Measurements from ENCODE around the gene MAP2.

MAP2 gene

DNA sequence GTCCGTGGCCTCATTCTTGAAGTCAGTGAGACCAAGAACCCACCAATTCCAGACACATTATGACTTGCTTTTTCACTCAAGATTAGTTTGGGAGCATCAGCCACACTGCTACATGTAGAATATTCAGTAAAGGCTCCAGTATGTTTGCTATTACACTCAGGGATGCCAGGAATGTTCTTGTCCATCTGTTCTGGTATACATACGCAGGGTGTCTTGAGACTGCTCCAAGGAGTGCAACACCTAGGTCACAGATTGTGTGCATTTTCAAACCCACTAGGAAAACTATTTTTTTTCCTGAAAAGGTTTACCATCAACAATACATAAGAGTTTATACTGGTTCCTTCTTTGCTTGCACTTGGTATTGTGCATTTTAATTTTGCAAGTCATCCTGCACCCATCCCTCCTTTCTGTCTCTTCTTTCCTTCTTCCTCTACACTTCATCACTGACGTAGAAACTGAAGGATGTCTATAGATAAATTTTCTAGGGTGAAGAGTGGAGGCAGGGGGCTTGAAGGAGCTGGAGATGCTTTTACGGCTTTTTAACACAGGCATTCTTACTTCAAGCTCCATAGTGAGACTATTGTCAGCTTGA, 35.3 kb upstream of the MAP2 start:
- no peak overlapping the region for H2BK120ac ChIP-seq (ENCODE audit: low read depth, low read length)
- H3K23ac ChIP-seq (ENCODE audit: low read depth, low read length, poor library complexity) = no peak overlapping the region
- no peak overlapping the region for H3K14ac ChIP-seq (ENCODE audit: low read length)
- H3K4ac ChIP-seq (ENCODE audit: low read length) = no peak overlapping the region
- no peaks in the 10 kb centered on the region for H3K36me3 ChIP-seq (replicated peaks in 1 of 2; ENCODE audit: control insufficient read depth in 2 of 2, insufficient read depth in 2 of 2, low read length in 2 of 2)
- H3K4me3 ChIP-seq (ENCODE audit: low read length in 2 of 2) = no peak overlapping the region
- WGBS, 2 donors (ENCODE audit: extremely low coverage in 2 of 2, insufficient read length in 2 of 2, insufficient replicate concordance in 1 of 2) = no CpG with 5 or more reads among the region's 4 CpGs
- peaks cover 3 to 27% of the 10 kb centered on the region in 2 donors for H3K4me1 ChIP-seq (ENCODE audit: control insufficient read depth in 2 of 2, insufficient read depth in 1 of 2, low read depth in 1 of 2, low read length in 2 of 2)
- no peak overlapping the region for H4K91ac ChIP-seq (ENCODE audit: low read depth, low read length, poor library complexity)
- H2AK5ac ChIP-seq (ENCODE audit: low read depth, low read length) = no peak overlapping the region
- peak overlapping the region; percentile 43 for H3K27ac ChIP-seq (replicated peaks; ENCODE audit: low read length)
- no peaks in the 10 kb centered on the region for H3K79me1 ChIP-seq (ENCODE audit: low read depth, low read length)
- no peak overlapping the region for H3K9ac ChIP-seq (ENCODE audit: low read depth, low read length, poor library complexity)
- H3K9me3 ChIP-seq (replicated peaks in 1 of 2; ENCODE audit: control insufficient read depth in 2 of 2, insufficient read depth in 1 of 2, low read depth in 1 of 2, low read length in 2 of 2) = peaks cover 1 to 4% of the 10 kb centered on the region in 2 donors
- no peak overlapping the region for H3K18ac ChIP-seq (ENCODE audit: low read length)
- H2AFZ ChIP-seq (ENCODE audit: low read length) = peak overlapping the region; percentile 6
- H2BK15ac ChIP-seq (ENCODE audit: low read length) = no peak overlapping the region
- no peaks in the 10 kb centered on the region for H3K27me3 ChIP-seq (ENCODE audit: control insufficient read depth in 3 of 3, insufficient read depth in 3 of 3, low read depth in 1 of 3, low read length in 3 of 3)
- H2BK5ac ChIP-seq (ENCODE audit: low read length) = no peak overlapping the region
- no peak overlapping the region for H3K4me2 ChIP-seq (ENCODE audit: insufficient read depth, low read length, poor library complexity, severe bottlenecking)
- no peak overlapping the region for H4K8ac ChIP-seq (ENCODE audit: low read depth, low read length)
- H2BK12ac ChIP-seq (ENCODE audit: low read length) = no peak overlapping the region
- no peak for DNase-seq (ENCODE audit: low spot score)

- H3K9ac ChIP-seq (ENCODE audit: low read depth, low read length, poor library complexity) = no peak overlapping the region
- no peaks in the 10 kb centered on the region for H3K79me1 ChIP-seq (ENCODE audit: low read depth, low read length)
- no peak overlapping the region for H3K4me3 ChIP-seq (ENCODE audit: low read length in 2 of 2)
- no peak overlapping the region for H2AFZ ChIP-seq (ENCODE audit: low read length)
- peaks cover 3 to 28% of the 10 kb centered on the region in 2 donors for H3K4me1 ChIP-seq (ENCODE audit: control insufficient read depth in 2 of 2, insufficient read depth in 1 of 2, low read depth in 1 of 2, low read length in 2 of 2)
- no peak overlapping the region for H3K23ac ChIP-seq (ENCODE audit: low read depth, low read length, poor library complexity)
- no peak overlapping the region for H2BK12ac ChIP-seq (ENCODE audit: low read length)
- H2BK120ac ChIP-seq (ENCODE audit: low read depth, low read length) = no peak overlapping the region
- H3K9me3 ChIP-seq (replicated peaks in 1 of 2; ENCODE audit: control insufficient read depth in 2 of 2, insufficient read depth in 1 of 2, low read depth in 1 of 2, low read length in 2 of 2) = peaks cover 1 to 4% of the 10 kb centered on the region in 2 donors
- H4K8ac ChIP-seq (ENCODE audit: low read depth, low read length) = no peak overlapping the region
- H3K27me3 ChIP-seq (ENCODE audit: control insufficient read depth in 3 of 3, insufficient read depth in 3 of 3, low read depth in 1 of 3, low read length in 3 of 3) = no peaks in the 10 kb centered on the region
- DNase-seq (ENCODE audit: low spot score) = peak; percentile 33
- no peak overlapping the region for H3K18ac ChIP-seq (ENCODE audit: low read length)
- H3K36me3 ChIP-seq (replicated peaks in 1 of 2; ENCODE audit: control insufficient read depth in 2 of 2, insufficient read depth in 2 of 2, low read length in 2 of 2) = no peaks in the 10 kb centered on the region
- H3K27ac ChIP-seq (replicated peaks; ENCODE audit: low read length) = peak overlapping the region; percentile 47
- H3K4ac ChIP-seq (ENCODE audit: low read length) = no peak overlapping the region
- H4K91ac ChIP-seq (ENCODE audit: low read depth, low read length, poor library complexity) = no peak overlapping the region
- no CpG with 5 or more reads among the region's 5 CpGs for WGBS, 2 donors (ENCODE audit: extremely low coverage in 2 of 2, insufficient read length in 2 of 2, insufficient replicate concordance in 1 of 2)
- no peak overlapping the region for H2BK5ac ChIP-seq (ENCODE audit: low read length)
- no peak overlapping the region for H3K14ac ChIP-seq (ENCODE audit: low read length)
- no peak overlapping the region for H2AK5ac ChIP-seq (ENCODE audit: low read depth, low read length)
- no peak overlapping the region for H3K4me2 ChIP-seq (ENCODE audit: insufficient read depth, low read length, poor library complexity, severe bottlenecking)
- H2BK15ac ChIP-seq (ENCODE audit: low read length) = no peak overlapping the region
These were observed 34.7 kb upstream of the MAP2 start for GRCh38 chr2:209389171-209389618.

- H3K79me1 ChIP-seq (ENCODE audit: low read depth, low read length) = no peaks in the 10 kb centered on the region
These were observed 33.0 kb upstream of the MAP2 start for GRCh38 chr2:209390839-209391238.

DNA sequence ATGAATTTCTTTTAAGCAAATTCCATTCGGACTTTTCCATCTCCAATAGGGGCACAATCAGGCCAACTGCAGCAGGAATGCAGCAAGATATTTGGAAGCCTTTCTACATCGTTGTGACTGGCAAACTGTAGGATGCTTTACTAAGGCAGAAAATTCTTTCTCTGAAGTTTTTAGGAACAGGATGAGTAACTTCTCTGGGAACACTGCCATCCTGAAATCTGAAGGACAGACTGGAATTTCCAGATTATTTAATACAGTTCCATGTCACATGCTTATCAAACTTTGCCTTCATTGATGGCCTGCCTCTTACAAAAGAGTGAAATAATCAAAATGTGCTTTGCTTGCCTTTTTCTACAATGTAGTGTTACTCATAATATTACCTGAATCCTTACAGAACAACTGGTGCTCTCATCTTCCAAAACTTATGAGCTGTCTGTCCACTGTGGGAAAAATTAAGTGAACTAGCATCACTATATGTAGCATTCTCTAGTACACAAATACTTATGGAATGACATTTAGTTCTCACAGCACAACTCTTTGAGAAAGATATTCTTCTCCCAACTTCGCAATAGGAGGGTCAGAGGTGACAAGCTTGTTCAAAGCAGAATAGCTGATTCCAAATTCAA, 32.0 kb upstream of the MAP2 start:
- H3K9me3 ChIP-seq (replicated peaks in 1 of 2; ENCODE audit: control insufficient read depth in 2 of 2, insufficient read depth in 1 of 2, low read depth in 1 of 2, low read length in 2 of 2) = peaks cover 0 to 1% of the 10 kb centered on the region in 2 donors
- no peaks in the 10 kb centered on the region for H3K36me3 ChIP-seq (replicated peaks in 1 of 2; ENCODE audit: control insufficient read depth in 2 of 2, insufficient read depth in 2 of 2, low read length in 2 of 2)
- no CpG with 5 or more reads among the region's 3 CpGs for whole genome bisulfite sequencing, 2 donors (ENCODE audit: extremely low coverage in 2 of 2, insufficient read length in 2 of 2, insufficient replicate concordance in 1 of 2)
- no peak overlapping the region for H2BK5ac ChIP-seq (ENCODE audit: low read length)
- H3K27me3 ChIP-seq (ENCODE audit: control insufficient read depth in 3 of 3, insufficient read depth in 3 of 3, low read depth in 1 of 3, low read length in 3 of 3) = no peaks in the 10 kb centered on the region
- no peak overlapping the region for H2BK15ac ChIP-seq (ENCODE audit: low read length)
- H3K27ac ChIP-seq (replicated peaks; ENCODE audit: low read length) = no peak overlapping the region
- no peak overlapping the region for H4K91ac ChIP-seq (ENCODE audit: low read depth, low read length, poor library complexity)
- H3K18ac ChIP-seq (ENCODE audit: low read length) = no peak overlapping the region
- peaks cover 3 to 35% of the 10 kb centered on the region in 2 donors for H3K4me1 ChIP-seq (ENCODE audit: control insufficient read depth in 2 of 2, insufficient read depth in 1 of 2, low read depth in 1 of 2, low read length in 2 of 2)
- no peak overlapping the region for H3K4me2 ChIP-seq (ENCODE audit: insufficient read depth, low read length, poor library complexity, severe bottlenecking)
- DNase-seq (ENCODE audit: low spot score) = no peak
- no peaks in the 10 kb centered on the region for H3K79me1 ChIP-seq (ENCODE audit: low read depth, low read length)
- H2BK12ac ChIP-seq (ENCODE audit: low read length) = no peak overlapping the region
- no peak overlapping the region for H3K9ac ChIP-seq (ENCODE audit: low read depth, low read length, poor library complexity)
- H2BK120ac ChIP-seq (ENCODE audit: low read depth, low read length) = no peak overlapping the region
- no peak overlapping the region for H2AK5ac ChIP-seq (ENCODE audit: low read depth, low read length)
- H2AFZ ChIP-seq (ENCODE audit: low read length) = peak overlapping the region; percentile 18
- no peak overlapping the region for H4K8ac ChIP-seq (ENCODE audit: low read depth, low read length)
- no peak overlapping the region for H3K4me3 ChIP-seq (ENCODE audit: low read length in 2 of 2)
- H3K4ac ChIP-seq (ENCODE audit: low read length) = no peak overlapping the region
- no peak overlapping the region for H3K23ac ChIP-seq (ENCODE audit: low read depth, low read length, poor library complexity)
- H3K14ac ChIP-seq (ENCODE audit: low read length) = no peak overlapping the region

More at GRCh38 chr2:209390839-209391238, 33.0 kb upstream of the MAP2 start:
- Histone ChIP-seq H4K91ac (ENCODE audit: low read depth, low read length, poor library complexity) (no peak overlapping the region), H2BK12ac (ENCODE audit: low read length) (no peak overlapping the region), H3K27me3 (ENCODE audit: control insufficient read depth in 3 of 3, insufficient read depth in 3 of 3, low read depth in 1 of 3, low read length in 3 of 3) (no peaks in the 10 kb centered on the region), H2BK120ac (ENCODE audit: low read depth, low read length) (no peak overlapping the region), H2BK5ac (ENCODE audit: low read length) (no peak overlapping the region), H4K8ac (ENCODE audit: low read depth, low read length) (no peak overlapping the region), H3K36me3 (replicated peaks in 1 of 2; ENCODE audit: control insufficient read depth in 2 of 2, insufficient read depth in 2 of 2, low read length in 2 of 2) (no peaks in the 10 kb centered on the region), H3K4me2 (ENCODE audit: insufficient read depth, low read length, poor library complexity, severe bottlenecking) (no peak overlapping the region), H3K14ac (ENCODE audit: low read length) (no peak overlapping the region), H3K4me1 (ENCODE audit: control insufficient read depth in 2 of 2, insufficient read depth in 1 of 2, low read depth in 1 of 2, low read length in 2 of 2) (peaks cover 3 to 30% of the 10 kb centered on the region in 2 donors), H3K4ac (ENCODE audit: low read length) (no peak overlapping the region), H3K9me3 (replicated peaks in 1 of 2; ENCODE audit: control insufficient read depth in 2 of 2, insufficient read depth in 1 of 2, low read depth in 1 of 2, low read length in 2 of 2) (peaks cover 1 to 2% of the 10 kb centered on the region in 2 donors), H2BK15ac (ENCODE audit: low read length) (no peak overlapping the region), H3K4me3 (ENCODE audit: low read length in 2 of 2) (no peak overlapping the region), H2AK5ac (ENCODE audit: low read depth, low read length) (no peak overlapping the region), H3K23ac (ENCODE audit: low read depth, low read length, poor library complexity) (no peak overlapping the region), H3K18ac (ENCODE audit: low read length) (no peak overlapping the region), H3K27ac (replicated peaks; ENCODE audit: low read length) (no peak overlapping the region), H3K9ac (ENCODE audit: low read depth, low read length, poor library complexity) (no peak overlapping the region), H2AFZ (ENCODE audit: low read length) (no peak overlapping the region)
- no CpG with 5 or more reads among the region's 1 CpG for WGBS, 2 donors (ENCODE audit: extremely low coverage in 2 of 2, insufficient read length in 2 of 2, insufficient replicate concordance in 1 of 2)
- no peak for DNase-seq (ENCODE audit: low spot score)
